Measurements from ENCODE around the gene CARNS1. TPM values are rescaled to one million over a fixed set of nuclear protein-coding genes. Genes with fewer than 3 reads are reported as not detected.

The CARNS1 gene
- total and polyA plus RNA-seq, 8 donors, result 0.39 to 2.2 (median 0.90) TPM

DNA sequence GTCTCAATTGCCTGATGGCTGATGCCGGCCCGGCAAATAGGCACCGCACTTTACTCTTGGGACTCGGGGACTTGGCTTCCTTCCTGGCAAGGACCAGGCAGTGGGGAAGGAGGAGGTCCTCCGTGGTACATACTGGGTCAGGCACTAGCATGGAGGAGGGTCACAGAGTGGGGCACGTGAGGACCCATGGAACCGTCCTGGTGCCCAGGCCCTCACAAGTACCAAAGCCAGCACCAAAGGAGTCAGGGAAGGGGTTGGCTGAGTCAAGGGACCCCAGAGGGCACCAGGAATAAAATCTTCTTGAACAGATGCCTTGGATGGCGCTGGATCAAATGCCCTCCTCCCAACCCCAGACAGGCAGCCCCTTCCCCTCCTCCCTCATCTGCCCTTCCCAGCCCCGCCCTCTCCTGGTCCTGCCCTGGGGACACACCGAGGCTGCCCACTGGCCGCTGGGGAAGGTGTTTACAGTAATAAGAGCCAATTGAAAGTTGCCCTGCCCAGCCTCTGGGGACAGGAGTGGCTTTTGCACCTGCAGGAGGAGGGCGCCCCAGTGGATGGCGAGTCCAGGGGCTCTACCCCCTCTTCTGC is 5.6 kb upstream of the CARNS1 start:
- no peaks in the 10 kb centered on the region for H3K4me1 ChIP-seq
- TF ChIP-seq, protein P1, sequence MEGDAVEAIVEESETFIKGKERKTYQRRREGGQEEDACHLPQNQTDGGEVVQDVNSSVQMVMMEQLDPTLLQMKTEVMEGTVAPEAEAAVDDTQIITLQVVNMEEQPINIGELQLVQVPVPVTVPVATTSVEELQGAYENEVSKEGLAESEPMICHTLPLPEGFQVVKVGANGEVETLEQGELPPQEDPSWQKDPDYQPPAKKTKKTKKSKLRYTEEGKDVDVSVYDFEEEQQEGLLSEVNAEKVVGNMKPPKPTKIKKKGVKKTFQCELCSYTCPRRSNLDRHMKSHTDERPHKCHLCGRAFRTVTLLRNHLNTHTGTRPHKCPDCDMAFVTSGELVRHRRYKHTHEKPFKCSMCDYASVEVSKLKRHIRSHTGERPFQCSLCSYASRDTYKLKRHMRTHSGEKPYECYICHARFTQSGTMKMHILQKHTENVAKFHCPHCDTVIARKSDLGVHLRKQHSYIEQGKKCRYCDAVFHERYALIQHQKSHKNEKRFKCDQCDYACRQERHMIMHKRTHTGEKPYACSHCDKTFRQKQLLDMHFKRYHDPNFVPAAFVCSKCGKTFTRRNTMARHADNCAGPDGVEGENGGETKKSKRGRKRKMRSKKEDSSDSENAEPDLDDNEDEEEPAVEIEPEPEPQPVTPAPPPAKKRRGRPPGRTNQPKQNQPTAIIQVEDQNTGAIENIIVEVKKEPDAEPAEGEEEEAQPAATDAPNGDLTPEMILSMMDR (IDR thresholded peaks at IDR 0.05), result no peak
- H3K9me3 ChIP-seq, result no peaks in the 10 kb centered on the region
- no peak for FAIRE-seq
- DNase-seq, result peak in 4 of 6 donors; percentile 61 to 85 (median 72)
- intact Hi-C loops (cut with DNase I), result loop anchor here in 1 of 3 donors (10.0 kb wide), 1 partner anchor 95 kb away; the partner anchor contains the start of genes CDK2AP2 and PITPNM1
- H3K4me3 ChIP-seq, result no peak overlapping the region
- 22 to 24% methylated on average over 11 to 13 of the region's 13 CpGs for WGBS, 2 donors
- no peak overlapping the region for H3K27ac ChIP-seq
- ATAC-seq, result peak; percentile 59 to 86 (median 64)
- H3K27me3 ChIP-seq, result no peaks in the 10 kb centered on the region
- H3K36me3 ChIP-seq, result no peaks in the 10 kb centered on the region

DNA sequence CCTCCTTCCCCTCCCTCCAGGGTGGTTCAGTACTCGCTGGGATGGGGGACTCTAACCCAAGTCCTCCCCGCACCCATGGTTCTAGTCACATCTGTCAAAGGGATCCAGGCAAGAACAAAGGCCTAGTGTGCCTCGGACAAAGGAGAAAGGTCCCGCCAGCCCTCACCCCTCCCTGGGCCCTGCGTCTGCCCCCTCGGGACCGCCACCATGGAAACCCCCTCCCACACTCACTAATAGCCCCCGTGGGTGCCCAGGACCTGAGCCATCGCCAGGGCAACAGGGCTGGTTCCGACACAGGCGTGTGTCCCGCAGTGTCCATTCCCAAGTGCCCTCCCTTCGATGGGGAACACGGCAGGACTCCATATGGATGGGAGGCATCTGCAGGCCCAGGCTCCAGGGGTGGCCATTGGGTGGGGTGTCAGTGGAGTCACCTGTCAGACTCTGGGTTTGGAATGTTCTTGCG is 5.1 kb upstream of the CARNS1 start:
- TF ChIP-seq, protein P1 (IDR thresholded peaks at IDR 0.05), result no peak
- H3K27ac ChIP-seq, result no peak overlapping the region
- H3K4me3 ChIP-seq, result no peak overlapping the region
- FAIRE-seq (no peak), ATAC-seq (no peak), DNase-seq (peak in 1 of 6 donors; percentile 70)
- H3K9me3 ChIP-seq, result no peaks in the 10 kb centered on the region
- intact Hi-C loops (cut with DNase I), result loop anchor here in 1 of 3 donors (10.0 kb wide), 1 partner anchor 94 kb away; the partner anchor contains the start of genes CDK2AP2 and PITPNM1
- H3K4me1 ChIP-seq, result peaks cover 0 to 2% (median 0%) of the 10 kb centered on the region in 3 donors
- no peaks in the 10 kb centered on the region for H3K27me3 ChIP-seq
- WGBS, 2 donors, result 43 to 52% methylated on average over 13 to 15 of the region's 15 CpGs
- H3K36me3 ChIP-seq, result no peaks in the 10 kb centered on the region

GRCh38 chr11:67410984-67411784 is 4.3 kb upstream of the CARNS1 start:
- no peaks in the 10 kb centered on the region for H3K36me3 ChIP-seq
- FAIRE-seq, result no peak
- DNase-seq, result peak in 1 of 6 donors; percentile 49
- no peaks in the 10 kb centered on the region for H3K27me3 ChIP-seq
- peaks cover 0 to 2% (median 0%) of the 10 kb centered on the region in 3 donors for H3K4me1 ChIP-seq
- 62 to 75% methylated on average over 16 to 17 of the region's 17 CpGs for WGBS, 2 donors
- H3K4me3 ChIP-seq, result no peak overlapping the region
- ATAC-seq, result no peak
- intact Hi-C loops (cut with DNase I), result loop anchor here in 1 of 3 donors (10.0 kb wide), 1 partner anchor 94 kb away; the partner anchor contains the start of genes CDK2AP2 and PITPNM1
- no peak overlapping the region for H3K27ac ChIP-seq
- no peaks in the 10 kb centered on the region for H3K9me3 ChIP-seq
- TF ChIP-seq, protein P1 (IDR thresholded peaks at IDR 0.05), result no peak

- TF ChIP-seq, protein P1 (IDR thresholded peaks at IDR 0.05), result no peak
- WGBS, 2 donors, result 40 to 42% methylated on average over 7 of the region's 7 CpGs
- H3K27me3 ChIP-seq, result no peaks in the 10 kb centered on the region
- no peak overlapping the region for H3K4me3 ChIP-seq
- H3K4me1 ChIP-seq, result peaks cover 0 to 2% (median 0%) of the 10 kb centered on the region in 3 donors
- intact Hi-C loops (cut with DNase I), result loop anchor here in 1 of 3 donors (10.0 kb wide), 1 partner anchor 93 kb away; the partner anchor contains the start of genes CDK2AP2 and PITPNM1
- DNase-seq, result peak in 1 of 6 donors; percentile 49
- H3K27ac ChIP-seq, result no peak overlapping the region
- H3K9me3 ChIP-seq, result no peaks in the 10 kb centered on the region
- no peak for FAIRE-seq
- H3K36me3 ChIP-seq, result no peaks in the 10 kb centered on the region
- no peak for ATAC-seq
These were observed 3.7 kb upstream of the CARNS1 start for GRCh38 chr11:67411785-67412152.

All from pancreas (tissue), 10 donors.